DND-41 (cell line): ENCODE measurements around the gene BMP5.

Experiments used
- CTCF ChIP-seq: IDR thresholded peaks from 2 replicates; pipeline ENCODE4 v1.5.1; 2012; ENCODE audit warnings: borderline replicate concordance, low read length, moderate library complexity, mild to moderate bottlenecking; ENCODE audit not compliant: poor library complexity, severe bottlenecking; ENCODE audit errors: extremely low read depth
- EZH2 ChIP-seq: IDR thresholded peaks from 3 replicates; pipeline ENCODE4 v1.6.1; 2012; ENCODE audit warnings: borderline replicate concordance, low read depth, mild to moderate bottlenecking, moderate library complexity, low read length, inconsistent platforms; ENCODE audit not compliant: severe bottlenecking

- TF ChIP-seq CTCF = no peak
- no peak for TF ChIP-seq EZH2
Observed at GRCh38 chr6:55916188-55916587, 40.8 kb upstream of the BMP5 start.
